GM21723 (cell line): ENCODE data around the gene PTBP1.

ENCODE experiments used
- ATAC-seq: cut with Tn5 transposase; IDR thresholded peaks from one replicate; pipeline ENCODE4 v1.9.1; 2021; ENCODE audit warnings: mild to moderate bottlenecking, moderate library complexity; ENCODE audit not compliant: unreplicated experiment

The PTBP1 gene

GRCh38 chr19:795691-796581 is 1.3 kb upstream of the PTBP1 start:
- no peak for ATAC-seq

GRCh38 chr19:797528-798414 is 519 bp downstream of the PTBP1 start:
- ATAC-seq, result peak; percentile 32

GRCh38 chr19:798415-799075 is 1.3 kb downstream of the PTBP1 start:
- ATAC-seq, result no peak

- no peak for ATAC-seq
These were observed 2.0 kb downstream of the PTBP1 start for GRCh38 chr19:799076-799881.

- ATAC-seq, result no peak
These were observed 3.2 kb downstream of the PTBP1 start for GRCh38 chr19:800360-801029.

- no peak for ATAC-seq
These were observed 4.0 kb downstream of the PTBP1 start for GRCh38 chr19:801030-801860.

GRCh38 chr19:801861-802497 is 4.7 kb downstream of the PTBP1 start:
- ATAC-seq, result no peak

- no peak for ATAC-seq
These were observed 5.3 kb downstream of the PTBP1 start for GRCh38 chr19:802498-803098.

GRCh38 chr19:803099-803561 is 5.9 kb downstream of the PTBP1 start:
- ATAC-seq, result no peak

- no peak for ATAC-seq
These were observed 6.6 kb downstream of the PTBP1 start for GRCh38 chr19:803686-804418.

GRCh38 chr19:804419-805165 is 7.3 kb downstream of the PTBP1 start:
- no peak for ATAC-seq

- no peak for ATAC-seq
These were observed 7.9 kb downstream of the PTBP1 start for GRCh38 chr19:805166-805551.

GRCh38 chr19:805600-806550 is 8.6 kb downstream of the PTBP1 start:
- no peak for ATAC-seq

GRCh38 chr19:806815-807421 is 9.7 kb downstream of the PTBP1 start:
- no peak for ATAC-seq
